ENCODE data around the gene AUTS2.

The AUTS2 gene

GRCh38 chr7:70734411-70734810 is 1136.1 kb downstream of the AUTS2 start:
- Mint-ChIP-seq H3K4me3 (no peak overlapping the region), H3K9me3 (peaks cover 6% of the 10 kb centered on the region), H3K27ac (peak overlapping the region in 1 of 3 experiments; percentile 7), H3K4me1 (peaks cover 59% of the 10 kb centered on the region), H3K36me3 (ENCODE audit: low read depth) (peaks cover 35% of the 10 kb centered on the region), H3K27me3 (ENCODE audit: low read depth) (no peaks in the 10 kb centered on the region)
- TF ChIP-seq CTCF (IDR thresholded peaks at IDR 0.05; ENCODE audit: unreplicated experiment in 3 of 3), result no peak

GRCh38 chr7:70735313-70735712 is 1137.0 kb downstream of the AUTS2 start:
- no peak overlapping the region for H3K4me3 Mint-ChIP-seq
- H3K27ac Mint-ChIP-seq, result peak overlapping the region in 1 of 3 experiments; percentile 9
- TF ChIP-seq CTCF (IDR thresholded peaks at IDR 0.05; ENCODE audit: unreplicated experiment in 3 of 3), result no peak

GRCh38 chr7:70736715-70737460 is 1138.6 kb downstream of the AUTS2 start:
- Mint-ChIP-seq H3K36me3 (ENCODE audit: low read depth) (peaks cover 15% of the 10 kb centered on the region), H3K4me1 (peaks cover 71% of the 10 kb centered on the region), H3K9me3 (peaks cover under 1% of the 10 kb centered on the region), H3K27ac (peak overlapping the region; percentile 36 to 81 (median 63)), H3K27me3 (ENCODE audit: low read depth) (no peaks in the 10 kb centered on the region), H3K4me3 (peak overlapping the region in 2 of 3 experiments; percentile 11 to 34)
- no peak for TF ChIP-seq CTCF (IDR thresholded peaks at IDR 0.05; ENCODE audit: unreplicated experiment in 3 of 3)

More at GRCh38 chr7:70735313-70735712, 1137.0 kb downstream of the AUTS2 start:
- H3K36me3 Mint-ChIP-seq (ENCODE audit: low read depth), result peaks cover 27% of the 10 kb centered on the region
- H3K27me3 Mint-ChIP-seq (ENCODE audit: low read depth), result no peaks in the 10 kb centered on the region
- peaks cover 5% of the 10 kb centered on the region for H3K9me3 Mint-ChIP-seq
- peaks cover 65% of the 10 kb centered on the region for H3K4me1 Mint-ChIP-seq

GRCh38 chr7:70738151-70738885 is 1140.0 kb downstream of the AUTS2 start:
- Mint-ChIP-seq H3K4me3 (no peak overlapping the region), H3K27me3 (ENCODE audit: low read depth) (no peaks in the 10 kb centered on the region)

GRCh38 chr7:70739646-70740210 is 1141.5 kb downstream of the AUTS2 start:
- Mint-ChIP-seq H3K27me3 (ENCODE audit: low read depth) (no peaks in the 10 kb centered on the region), H3K4me3 (no peak overlapping the region), H3K27ac (peak overlapping the region in 1 of 3 experiments; percentile 43), H3K9me3 (no peaks in the 10 kb centered on the region), H3K36me3 (ENCODE audit: low read depth) (peaks cover 8% of the 10 kb centered on the region), H3K4me1 (peaks cover 76% of the 10 kb centered on the region)
- TF ChIP-seq CTCF (IDR thresholded peaks at IDR 0.05; ENCODE audit: unreplicated experiment in 3 of 3), result no peak

More at GRCh38 chr7:70738151-70738885, 1140.0 kb downstream of the AUTS2 start:
- H3K36me3 Mint-ChIP-seq (ENCODE audit: low read depth), result peaks cover 9% of the 10 kb centered on the region
- TF ChIP-seq CTCF (IDR thresholded peaks at IDR 0.05; ENCODE audit: unreplicated experiment in 3 of 3), result no peak
- H3K9me3 Mint-ChIP-seq, result no peaks in the 10 kb centered on the region
- H3K27ac Mint-ChIP-seq, result peak overlapping the region; percentile 13 to 59 (median 16)
- peaks cover 69% of the 10 kb centered on the region for H3K4me1 Mint-ChIP-seq
